HPDE6-E6E7 (cell line): ENCODE data around the gene WDR82.

Experiments used
- DNase-seq: peaks from one replicate; pipeline ENCODE4 v3.0.0; 2011; ENCODE audit warnings: missing footprints; ENCODE audit errors: extremely low spot score

WDR82 gene

DNA sequence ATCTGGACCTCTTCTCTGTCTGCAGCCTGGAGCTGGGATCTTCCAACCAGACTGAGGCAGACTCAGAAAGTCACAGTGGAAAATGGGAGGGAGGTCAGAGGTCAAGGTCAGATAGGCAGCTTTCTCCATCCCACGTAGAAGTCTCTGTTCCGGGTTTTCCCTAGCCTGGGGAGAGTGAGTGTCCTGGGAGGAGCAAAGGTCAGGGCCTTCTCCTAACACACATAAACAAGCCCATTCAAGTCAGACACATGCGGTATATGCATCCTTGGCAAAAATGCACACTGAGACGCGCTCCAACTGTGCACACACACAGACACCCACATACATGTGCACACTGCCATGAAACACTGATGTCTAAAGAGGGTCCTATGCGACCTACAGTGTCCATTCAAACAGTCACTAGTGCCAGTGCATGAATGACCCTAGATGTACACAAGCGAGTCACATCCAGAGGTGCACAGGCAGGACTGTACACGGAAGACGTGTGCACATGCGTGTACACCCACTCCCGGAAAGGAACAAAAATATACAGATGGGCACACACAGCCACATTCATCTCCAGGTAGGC is 40.2 kb downstream of the WDR82 start:
- no peak for DNase-seq

DNA sequence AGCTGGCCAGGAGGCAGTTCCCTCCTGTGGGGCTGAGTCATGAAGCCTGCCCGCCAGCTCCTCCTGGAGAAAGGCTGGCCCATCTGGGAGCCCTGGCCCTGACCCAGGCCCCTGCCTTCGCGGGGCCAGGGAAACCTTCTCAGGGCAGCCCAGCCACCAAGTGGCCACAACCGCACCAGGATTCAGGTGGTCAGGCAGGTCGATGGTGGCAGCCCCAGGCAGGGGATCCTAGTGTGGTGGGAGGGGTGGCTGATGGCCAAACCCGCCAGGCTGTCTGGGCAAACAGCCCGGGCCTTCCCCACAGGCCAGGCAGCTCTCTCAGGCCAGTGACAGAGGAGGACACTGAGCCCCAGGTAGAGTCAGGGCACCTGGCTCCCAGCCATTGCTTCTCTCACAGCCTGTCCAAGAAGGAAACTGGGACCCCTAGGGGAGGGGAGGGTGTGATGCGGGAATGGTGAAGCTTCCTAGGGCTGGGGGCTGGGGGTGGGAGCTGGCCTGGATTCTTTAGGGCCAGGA is 40.7 kb downstream of the WDR82 start:
- DNase-seq: peak; percentile 76

DNA sequence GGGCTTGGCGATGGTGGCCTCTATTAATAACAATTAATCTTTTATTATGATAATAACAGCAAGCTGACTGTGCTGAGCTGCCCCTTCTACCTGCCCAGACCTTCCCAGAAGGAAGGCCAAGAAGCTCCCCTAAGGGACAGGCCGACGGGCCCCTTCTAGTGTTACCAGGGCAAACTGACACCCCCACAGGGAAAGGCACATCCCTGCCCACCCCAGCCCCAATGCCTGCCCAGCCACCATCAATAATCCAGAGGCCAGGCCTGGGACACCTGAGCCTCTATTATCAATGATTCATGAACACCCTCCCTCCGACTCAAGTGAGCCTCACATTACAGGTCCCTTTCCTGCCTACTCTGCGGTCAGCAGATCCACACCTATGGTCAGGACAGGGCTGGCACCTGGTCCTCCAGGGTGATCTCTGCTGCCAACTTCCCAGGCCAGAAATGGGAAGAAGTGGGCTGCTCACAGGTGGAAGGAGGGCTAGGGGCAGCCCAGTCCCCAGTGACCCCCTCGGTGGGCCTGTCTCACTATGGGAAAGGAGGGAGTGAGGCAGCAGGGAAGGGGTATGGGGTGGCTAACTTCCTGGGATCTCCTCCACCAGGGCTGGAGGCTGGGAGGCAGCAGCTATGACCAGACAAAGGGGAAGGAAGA is 41.3 kb downstream of the WDR82 start:
- DNase-seq: no peak

DNA sequence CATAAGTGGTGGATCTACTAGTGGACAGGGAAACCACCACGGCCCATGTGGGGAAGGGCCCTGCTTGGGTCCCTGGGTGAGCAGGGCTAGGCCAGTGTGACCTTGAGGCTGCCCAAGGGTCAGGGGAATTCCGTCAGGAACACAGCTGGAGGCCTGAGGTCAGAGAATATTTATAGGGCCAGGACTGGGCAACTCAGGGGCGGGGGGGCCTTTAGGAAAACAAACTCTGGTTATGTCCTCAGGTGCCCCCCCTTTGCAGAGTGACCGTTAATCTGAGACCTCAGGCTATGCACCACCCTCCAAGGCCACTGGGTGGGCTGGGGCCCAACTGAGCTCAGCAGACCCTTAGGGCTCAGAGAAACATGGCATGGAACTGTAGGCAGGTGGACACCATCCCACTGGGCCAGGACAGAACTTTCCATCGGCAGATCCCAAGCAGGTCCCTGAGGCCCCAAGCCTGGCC is 42.0 kb downstream of the WDR82 start:
- DNase-seq: no peak

DNA sequence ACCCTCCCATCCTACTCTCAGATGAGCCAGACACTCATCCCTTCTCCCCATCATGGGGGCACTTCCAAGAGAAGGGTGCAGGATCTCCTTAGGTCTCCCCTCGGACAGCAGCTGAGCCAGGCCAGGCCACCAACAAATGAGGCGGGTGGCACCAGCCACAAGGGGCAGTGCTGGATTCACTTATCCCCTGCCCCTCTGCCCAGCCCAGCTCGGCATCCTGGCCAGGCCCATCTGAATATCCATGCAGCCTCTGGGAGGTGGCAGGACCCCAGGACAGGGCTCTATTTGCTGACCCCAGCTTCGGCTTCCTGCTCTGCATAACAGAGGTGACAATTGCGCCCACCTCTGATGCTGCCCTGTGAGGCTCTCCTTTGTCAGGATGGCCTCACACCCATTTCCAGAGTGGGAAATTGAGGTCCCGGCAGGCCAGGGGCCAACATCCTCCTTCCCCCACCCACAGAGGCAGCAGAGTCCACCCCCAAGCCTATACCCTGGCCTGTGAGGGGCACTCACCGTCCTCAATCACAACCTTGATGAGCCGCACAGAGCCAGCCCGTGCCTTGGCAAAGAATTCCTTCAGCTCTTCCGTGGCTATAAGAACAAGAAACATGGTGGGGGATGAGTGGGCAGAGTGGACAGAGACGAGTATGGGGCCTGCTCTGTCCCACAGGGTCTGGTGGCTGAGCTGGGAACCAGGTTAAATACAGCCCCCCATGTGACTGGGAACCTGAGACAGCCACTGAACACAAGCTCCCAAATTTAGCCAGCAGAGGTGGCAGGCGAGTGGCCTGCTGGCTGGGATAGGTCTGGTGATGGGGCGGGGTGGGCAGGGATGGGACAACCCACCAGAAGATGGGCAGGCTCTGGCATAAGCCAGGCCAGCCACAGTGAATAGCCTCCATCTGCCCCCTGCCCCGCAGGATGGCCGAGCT is 43.7 kb downstream of the WDR82 start:
- DNase-seq: no peak

DNA sequence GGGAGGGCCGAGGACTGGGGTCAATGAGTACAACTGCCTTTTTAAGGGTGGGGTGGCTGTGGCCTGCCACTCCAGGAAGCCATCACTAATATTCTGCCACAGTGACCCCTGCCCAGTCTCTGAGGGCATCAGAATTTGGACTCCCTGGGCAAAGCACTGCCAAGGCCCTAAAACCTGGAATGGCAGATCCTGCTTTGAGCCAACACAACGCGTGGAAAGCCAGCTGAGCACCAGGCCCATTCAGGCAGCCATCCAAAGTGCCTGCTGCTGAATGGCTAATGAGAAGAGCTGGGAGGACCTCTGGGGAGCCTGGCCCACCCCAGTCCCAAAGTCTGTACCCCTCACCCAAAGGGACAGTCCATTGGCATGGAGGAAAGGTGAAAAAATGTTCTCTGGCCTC is 44.5 kb downstream of the WDR82 start:
- no peak for DNase-seq

DNA sequence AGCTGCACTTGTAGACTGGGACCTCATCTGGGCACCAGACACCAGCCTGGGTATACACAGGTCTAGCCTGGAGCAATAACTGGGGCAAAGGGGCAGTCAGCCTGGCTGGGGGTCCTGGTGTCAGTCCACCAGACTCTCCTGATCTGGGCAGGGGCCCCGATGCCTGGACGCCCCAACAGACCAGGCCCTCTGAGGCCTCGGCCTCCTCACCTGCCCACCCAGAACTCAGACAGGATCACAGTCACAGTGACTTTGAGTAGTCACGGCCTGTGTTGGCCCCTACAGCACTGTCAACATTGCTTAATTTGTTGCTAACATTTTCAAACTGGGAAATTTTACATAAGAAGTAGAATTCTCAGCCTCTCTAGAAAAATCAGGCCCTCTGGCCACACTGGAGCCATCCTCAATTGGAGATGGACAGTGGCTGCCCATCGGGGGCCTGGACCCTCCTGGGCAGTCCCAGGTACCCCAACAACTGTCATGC is 45.3 kb downstream of the WDR82 start:
- no peak for DNase-seq

DNA sequence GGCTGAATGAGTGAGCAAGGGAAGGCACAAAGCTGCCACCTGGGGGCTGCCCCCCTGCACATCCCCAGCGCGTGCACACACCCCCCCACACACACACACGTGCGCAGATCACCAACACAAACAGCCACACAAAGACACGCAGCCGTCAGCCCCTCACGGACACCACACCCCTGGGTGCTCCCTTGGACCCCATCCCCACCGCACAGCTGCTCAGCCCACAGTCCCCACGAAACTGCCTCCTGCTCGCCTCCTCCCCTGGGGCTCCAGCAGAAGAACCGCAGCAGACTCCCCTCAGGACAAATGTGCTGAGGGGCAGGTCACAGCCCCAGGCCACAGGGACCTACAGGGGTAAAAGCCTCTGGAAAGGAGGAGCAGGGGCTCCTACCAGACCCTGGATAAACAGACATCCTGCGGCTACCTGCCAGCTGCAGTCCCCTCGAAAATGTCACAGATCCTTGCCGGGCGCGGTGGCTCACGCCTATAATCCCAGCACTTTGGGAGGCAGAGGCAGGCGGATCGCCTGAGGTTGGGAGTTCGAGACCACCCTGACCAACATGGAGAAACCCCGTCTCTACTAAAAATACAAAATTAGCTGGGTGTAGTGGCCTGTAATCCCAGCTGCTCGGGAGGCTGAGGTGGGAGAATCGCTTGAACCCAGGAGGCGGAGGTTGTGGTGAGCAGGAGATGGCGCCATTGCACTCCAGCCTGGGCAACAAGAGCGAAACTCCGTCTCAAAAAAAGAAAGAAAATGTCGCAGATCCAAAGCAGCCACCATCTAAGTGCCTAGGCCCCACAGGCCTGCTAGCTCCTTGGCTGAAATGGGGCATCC is 46.0 kb downstream of the WDR82 start:
- DNase-seq: no peak

DNA sequence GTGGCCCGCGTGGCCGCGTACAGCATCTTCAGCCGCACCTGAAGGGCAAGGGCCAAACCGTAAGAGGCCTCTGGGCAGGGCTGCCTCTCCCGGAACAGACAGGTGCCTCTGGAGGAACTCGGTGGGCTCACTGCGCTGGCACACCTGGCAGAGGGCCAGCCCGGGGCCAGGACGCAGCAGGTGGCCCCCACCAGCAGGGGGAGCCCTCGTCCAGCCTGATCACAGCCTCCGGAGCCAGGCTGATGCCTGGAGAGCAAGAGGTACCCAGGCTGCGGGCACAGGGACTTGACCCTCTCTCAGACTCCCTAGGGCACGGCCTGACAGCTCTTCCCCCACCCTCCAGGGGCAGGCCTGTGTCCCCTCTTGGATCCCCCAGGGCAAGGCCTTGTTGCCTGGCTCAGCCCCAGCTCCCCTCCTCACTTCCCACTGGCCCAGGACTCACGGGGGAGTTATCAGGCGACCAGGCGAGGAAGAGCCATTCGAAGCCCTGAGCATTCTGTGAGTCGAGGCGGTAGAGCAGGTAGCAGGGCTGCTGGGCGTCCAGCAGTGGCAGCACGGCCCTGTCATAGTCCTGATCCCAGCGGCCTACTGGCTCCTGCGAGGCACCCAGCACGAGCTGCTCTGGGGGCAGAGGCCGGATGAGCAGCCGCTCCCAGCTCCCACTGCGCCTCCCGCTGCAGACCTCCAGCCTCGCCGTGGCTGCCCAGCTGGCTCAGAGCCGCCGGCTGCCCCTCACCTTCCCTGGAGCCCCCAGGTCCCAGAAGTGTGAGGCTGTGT is 46.8 kb downstream of the WDR82 start:
- no peak for DNase-seq

DNA sequence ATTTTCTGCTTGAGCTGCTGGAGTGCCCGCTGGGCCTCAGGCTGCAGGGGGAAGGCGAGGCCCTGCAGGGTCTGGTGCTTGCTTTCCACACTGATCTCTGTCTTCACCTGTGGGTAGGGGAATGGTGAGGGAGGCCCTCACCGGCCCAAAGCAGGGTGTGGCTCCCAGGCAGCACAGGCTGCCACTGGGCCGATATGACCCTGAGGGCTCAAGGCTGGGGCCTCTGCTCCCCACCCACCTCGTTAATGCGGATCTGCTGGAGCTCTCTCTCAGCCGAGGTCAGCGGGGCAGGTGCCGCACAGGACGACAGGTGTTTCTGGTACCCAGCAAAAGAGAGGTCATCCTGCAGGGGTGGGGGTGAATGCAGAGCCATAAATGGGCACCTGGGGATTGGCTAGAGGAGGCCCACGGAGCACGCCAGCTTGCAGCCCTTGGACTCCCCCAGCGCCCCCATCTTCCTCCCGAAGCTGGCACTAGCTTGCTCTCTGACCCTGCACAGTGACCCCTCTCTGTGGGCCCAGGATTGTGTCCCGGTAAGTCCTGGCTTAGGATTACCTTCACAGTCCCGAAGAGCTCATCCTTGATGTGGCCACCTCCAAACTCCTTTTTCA is 47.5 kb downstream of the WDR82 start:
- DNase-seq: no peak

DNA sequence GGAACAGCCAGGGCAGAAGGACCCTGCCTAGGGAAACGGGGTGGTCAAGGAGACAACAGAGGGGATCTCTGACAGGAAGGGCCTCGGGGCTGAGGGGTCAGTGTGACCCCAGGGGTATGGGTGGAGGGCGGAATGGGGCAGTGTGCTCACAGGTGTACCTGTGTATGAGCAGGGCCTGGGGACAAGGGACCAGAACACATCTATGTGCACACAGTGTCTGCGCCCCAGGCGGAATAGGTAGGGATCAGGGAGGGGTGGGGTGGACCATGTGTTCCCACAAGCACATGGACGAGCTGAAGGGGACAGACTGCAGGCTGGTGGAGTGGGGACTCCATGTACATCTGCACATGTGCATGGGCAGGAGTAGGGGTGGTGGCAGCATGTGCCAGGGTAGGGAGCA is 48.0 kb downstream of the WDR82 start:
- no peak for DNase-seq

DNA sequence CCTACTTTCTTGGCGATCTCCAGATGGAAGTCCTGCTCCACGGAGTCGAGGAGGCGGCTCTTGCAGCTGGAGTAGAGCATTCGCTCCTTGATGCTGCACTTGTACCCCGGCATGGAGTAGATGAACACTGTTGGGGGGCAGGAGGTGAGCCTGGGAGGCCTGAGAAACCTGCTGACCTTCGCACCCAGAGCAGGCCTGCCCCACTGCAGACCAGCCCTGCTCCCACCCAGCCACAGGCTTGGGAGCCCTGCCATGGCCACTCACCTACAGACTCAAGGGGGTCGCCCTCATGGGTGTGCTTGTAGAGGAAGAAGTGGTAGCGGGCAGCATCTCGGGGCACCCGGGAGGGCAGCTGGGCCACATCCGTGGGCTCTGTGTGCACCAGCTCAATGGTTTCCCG is 48.8 kb downstream of the WDR82 start:
- no peak for DNase-seq

DNA sequence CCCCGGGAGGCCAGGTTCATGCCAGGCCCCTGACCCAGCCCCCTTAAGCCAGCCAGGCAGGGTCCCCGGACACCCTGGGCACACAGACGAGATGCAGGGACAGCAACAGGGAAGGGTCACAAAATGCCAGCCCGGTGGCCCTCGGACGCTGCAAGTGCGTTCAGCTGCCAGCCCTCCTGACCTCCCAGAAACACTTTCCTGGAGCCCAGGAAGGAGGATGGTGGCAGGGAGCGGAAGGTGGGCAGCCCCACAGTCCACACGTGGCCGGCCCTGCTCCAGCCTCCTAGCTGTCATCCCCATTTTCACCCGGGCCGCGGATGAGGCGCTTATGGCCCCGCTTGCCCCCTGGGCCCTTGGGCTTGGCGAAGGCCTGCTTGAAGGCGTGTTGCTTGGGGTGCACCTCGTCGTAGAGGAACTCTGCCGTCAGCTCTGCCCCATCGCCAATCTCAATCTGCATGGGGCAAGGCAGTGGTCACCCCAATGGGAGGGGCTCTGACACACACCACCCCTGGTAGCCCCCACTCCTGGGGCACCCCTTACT is 49.6 kb downstream of the WDR82 start:
- DNase-seq: no peak

DNA sequence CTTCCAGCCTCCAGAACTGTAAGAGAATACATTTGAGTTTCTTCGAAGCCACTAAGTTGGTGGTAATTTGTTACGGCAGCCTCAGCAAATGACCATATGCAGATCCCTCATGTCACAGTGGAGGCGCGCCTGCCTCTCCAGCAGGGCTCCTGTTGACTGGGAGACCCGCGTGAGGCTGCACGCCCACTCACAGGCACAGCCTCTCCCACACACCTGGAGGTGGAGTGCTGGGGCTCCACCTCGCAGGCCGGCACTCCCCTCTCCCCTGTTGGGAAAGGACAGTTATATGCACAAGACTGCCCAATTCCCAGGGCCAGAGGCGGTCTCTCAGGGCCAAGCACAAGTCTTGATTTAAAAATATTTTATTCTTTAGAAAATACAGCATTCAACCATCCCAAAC is 50.2 kb downstream of the WDR82 start:
- no peak for DNase-seq

DNA sequence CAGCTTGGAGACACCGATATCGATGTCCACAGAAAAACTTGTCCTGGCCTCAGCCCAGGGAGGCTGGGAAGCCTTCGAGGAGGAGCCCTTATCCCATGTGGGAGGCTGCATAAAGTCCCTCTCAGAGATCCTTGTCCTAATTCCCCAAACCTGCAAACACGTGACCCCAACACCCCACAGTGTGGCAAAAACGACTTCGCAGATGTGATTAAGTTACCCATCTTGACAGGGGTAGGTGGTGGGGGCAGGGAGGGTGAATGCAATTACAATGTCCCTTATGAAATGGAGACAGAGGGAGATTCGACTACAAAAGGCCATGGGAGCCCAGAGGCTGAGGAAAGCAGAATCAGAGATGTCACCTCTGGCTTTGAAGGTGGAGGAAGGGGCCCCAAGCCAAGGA is 50.7 kb downstream of the WDR82 start:
- no peak for DNase-seq

DNA sequence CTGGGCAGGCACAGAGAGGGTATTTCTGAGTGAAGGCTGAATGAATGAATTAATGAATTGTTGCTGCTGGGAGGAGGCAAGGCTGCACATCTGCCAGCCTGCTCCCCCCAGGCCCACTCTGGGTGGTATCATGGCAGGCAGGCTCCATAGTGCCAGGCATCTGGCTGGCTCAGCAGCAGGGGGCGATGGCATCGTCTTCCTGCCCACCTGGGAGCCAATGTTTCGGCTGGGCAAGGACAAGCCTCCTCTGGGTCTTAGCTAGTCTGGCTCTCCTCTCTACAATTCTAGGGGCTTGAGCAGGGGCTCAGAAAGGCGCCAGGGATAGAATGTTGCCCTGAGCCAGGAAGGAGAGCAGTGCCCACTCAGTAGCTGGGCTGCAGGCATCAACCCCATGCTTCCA is 51.3 kb downstream of the WDR82 start:
- DNase-seq: no peak

DNA sequence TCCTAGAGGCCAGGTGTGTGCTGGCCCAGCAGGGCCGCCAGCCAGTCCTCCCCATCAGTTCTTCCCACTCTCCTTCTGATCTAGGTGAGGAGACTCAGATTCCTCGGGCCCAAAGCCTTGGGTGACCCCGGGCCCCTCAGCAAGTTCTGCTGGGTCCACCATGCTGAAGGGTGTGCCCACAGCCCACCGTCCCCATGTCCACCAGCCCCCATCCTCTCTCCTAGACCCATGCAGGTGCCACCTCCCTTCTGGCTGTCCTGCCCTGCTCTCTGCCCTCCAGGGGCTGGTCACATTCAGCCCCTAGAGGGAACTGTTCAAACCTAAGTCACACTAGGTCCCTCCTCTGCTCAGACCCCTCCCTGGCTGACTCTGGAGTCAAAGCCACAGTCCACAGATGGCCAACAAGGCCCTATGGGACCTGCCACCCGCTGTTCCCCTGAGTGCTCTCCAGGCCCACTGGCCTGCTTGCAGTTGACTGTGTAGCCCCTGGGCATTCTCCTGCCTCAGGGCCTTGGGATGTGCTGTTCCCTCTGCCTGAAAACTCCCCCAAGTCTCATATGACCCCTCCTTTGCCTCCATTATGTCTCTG is 52.1 kb downstream of the WDR82 start:
- no peak for DNase-seq

DNA sequence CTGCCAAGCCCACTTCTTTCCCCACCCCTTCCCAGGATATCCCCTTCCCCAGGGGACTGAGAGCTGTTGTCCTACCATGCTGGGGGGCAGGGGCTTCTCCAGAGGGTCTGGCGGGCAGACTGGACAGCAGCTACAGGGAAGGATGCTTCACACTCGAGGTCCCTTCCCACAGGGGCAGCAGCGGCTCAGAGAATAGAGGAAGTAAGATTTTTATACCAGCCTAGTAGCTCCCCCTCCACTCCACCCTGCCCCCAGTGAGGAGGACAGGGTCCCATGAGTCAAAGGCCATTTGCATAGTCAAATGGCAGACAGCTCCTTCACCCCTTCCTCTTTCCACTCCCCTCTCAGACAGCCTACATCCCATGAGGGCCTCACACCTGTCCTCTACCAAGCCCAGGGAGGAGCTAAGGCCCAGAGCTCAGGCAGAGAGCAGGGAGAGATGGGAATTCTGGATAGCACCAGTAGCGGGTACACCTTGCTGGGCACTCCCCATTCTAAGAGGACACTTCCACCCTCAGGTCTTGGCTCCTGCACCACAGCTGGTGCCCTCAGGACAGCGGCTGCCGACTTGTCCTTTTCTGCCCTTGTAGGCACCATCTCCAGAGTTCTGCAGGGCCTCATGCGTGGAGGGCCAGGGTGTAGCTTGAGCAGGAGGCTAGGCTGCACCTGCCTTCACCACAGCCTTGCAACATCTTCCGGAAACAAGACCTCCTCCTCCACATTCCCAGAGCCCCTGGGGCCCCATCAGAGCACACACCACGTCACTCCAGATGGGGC is 52.8 kb downstream of the WDR82 start, which contains the start of gene TLR9:
Gene TLR9 (minus strand): TSS at position 194 of the 777 bp plus-strand sequence. CDS start 116 bp downstream, at position 78.
- DNase-seq: no peak
